Measurements from ENCODE around the gene SUN2. TPM values are rescaled to one million over a fixed set of nuclear protein-coding genes. Genes with fewer than 3 reads are reported as not detected.

Gene SUN2
- total and polyA plus RNA-seq, 2 donors (not counting 3 experiments of a cell fraction or from before 2014, with no cell fraction given) = 76.7 to 133 TPM

DNA sequence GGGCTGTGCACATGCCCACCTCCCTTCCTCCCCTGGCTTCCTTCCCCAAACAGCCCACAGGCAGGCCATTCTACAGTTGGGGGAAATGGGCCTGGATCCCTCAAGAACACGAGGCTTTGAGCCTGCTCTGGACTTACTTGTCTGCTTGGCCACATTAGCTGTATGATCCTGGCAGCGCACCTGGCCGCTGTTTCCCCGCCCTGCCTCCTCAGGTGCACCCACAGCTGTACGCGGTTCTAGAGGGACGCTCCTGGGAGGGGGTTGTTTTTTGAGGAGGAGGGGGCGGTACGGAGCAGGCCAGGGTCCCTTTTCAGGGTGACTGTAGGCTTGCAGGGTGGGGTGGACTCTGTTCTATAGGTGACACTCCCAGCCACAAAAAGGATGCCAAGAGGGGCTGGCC lies 11.5 kb upstream of the SUN2 start:
- Histone ChIP-seq H3K36me3 (ENCODE audit: control insufficient read depth in 2 of 2, extremely low read depth in 1 of 2, insufficient read depth in 2 of 2, low read length in 2 of 2) (no peaks in the 10 kb centered on the region), H3K79me2 (ENCODE audit: control insufficient read depth, insufficient read depth, low read length) (no peaks in the 10 kb centered on the region), H3K9me1 (replicated peaks; ENCODE audit: control insufficient read depth, extremely low read depth, insufficient read depth, low read length) (no peaks in the 10 kb centered on the region), H3K9ac (replicated peaks; ENCODE audit: extremely low read depth, insufficient read depth, low read length) (no peak overlapping the region), H4K20me1 (replicated peaks; ENCODE audit: control insufficient read depth, extremely low read depth, insufficient read depth, low read length) (no peaks in the 10 kb centered on the region), H3K4me2 (ENCODE audit: insufficient read depth, low read length) (no peak overlapping the region), H3K9me3 (replicated peaks; ENCODE audit: control insufficient read depth, insufficient read depth, low read length) (no peaks in the 10 kb centered on the region), H3K27me3 (ENCODE audit: control insufficient read depth in 2 of 2, insufficient read depth in 2 of 2, low read length in 2 of 2) (no peaks in the 10 kb centered on the region), H3K4me3 (replicated peaks in 1 of 3; ENCODE audit: insufficient read depth in 1 of 3, low read depth in 1 of 3, low read length in 3 of 3) (no peak overlapping the region), H3K27ac (ENCODE audit: insufficient read depth, low read depth, low read length) (no peak overlapping the region), H3K4me1 (ENCODE audit: control insufficient read depth, extremely low read depth, insufficient read depth, low read length) (no peaks in the 10 kb centered on the region), H2AFZ (ENCODE audit: low read depth, low read length) (no peak overlapping the region)
- CTCF ChIA-PET = interaction anchor here (1.5 to 5.9 kb wide), 12 partner anchors 8 to 448 kb away, joined by 3 to 208 read pairs (median 46); partner anchors contain the start of genes CBX6, NPTXR and SUN2
- BruUV-seq (replicated peaks) = no TSS peak
- intact Hi-C loops (cut with micrococcal nuclease) = no loop called here
- POLR2A ChIA-PET = no interaction called here
- dilution Hi-C loops (cut with MboI; ENCODE audit: extremely low pct_ligation_motif_present, low sequenced_read_pairs) = no loop called here
- DNase-seq (ENCODE audit: low read depth, low spot score) (no peak), FAIRE-seq (no peak)
- TF ChIP-seq JUN (IDR thresholded peaks at IDR 0.05; ENCODE audit: borderline replicate concordance, insufficient read depth, insufficient read length, low read depth) (no peak), FOS (IDR thresholded peaks at IDR 0.05; ENCODE audit: borderline replicate concordance, insufficient read depth, low read length) (no peak), POLR2AphosphoS5 (IDR thresholded peaks at IDR 0.05; ENCODE audit: insufficient read depth, low read depth, low read length) (no peak), POLR2A (IDR thresholded peaks at IDR 0.05; ENCODE audit: low read depth, low read length) (no peak), MYC (IDR thresholded peaks at IDR 0.05; ENCODE audit: low read depth, low read length) (no peak), EZH2 (IDR thresholded peaks at IDR 0.05; ENCODE audit: borderline replicate concordance, low read depth, low read length, severe bottlenecking) (no peak)
- TF ChIP-seq, protein P1, sequence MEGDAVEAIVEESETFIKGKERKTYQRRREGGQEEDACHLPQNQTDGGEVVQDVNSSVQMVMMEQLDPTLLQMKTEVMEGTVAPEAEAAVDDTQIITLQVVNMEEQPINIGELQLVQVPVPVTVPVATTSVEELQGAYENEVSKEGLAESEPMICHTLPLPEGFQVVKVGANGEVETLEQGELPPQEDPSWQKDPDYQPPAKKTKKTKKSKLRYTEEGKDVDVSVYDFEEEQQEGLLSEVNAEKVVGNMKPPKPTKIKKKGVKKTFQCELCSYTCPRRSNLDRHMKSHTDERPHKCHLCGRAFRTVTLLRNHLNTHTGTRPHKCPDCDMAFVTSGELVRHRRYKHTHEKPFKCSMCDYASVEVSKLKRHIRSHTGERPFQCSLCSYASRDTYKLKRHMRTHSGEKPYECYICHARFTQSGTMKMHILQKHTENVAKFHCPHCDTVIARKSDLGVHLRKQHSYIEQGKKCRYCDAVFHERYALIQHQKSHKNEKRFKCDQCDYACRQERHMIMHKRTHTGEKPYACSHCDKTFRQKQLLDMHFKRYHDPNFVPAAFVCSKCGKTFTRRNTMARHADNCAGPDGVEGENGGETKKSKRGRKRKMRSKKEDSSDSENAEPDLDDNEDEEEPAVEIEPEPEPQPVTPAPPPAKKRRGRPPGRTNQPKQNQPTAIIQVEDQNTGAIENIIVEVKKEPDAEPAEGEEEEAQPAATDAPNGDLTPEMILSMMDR (IDR thresholded peaks at IDR 0.05; ENCODE audit: extremely low read depth in 1 of 2, insufficient read depth in 1 of 2, low read depth in 1 of 2, low read length in 2 of 2) = no peak
